ENCODE measurements around the gene PDE4D.

GRCh38 chr5:59037941-59038797 lies 855.4 kb downstream of the PDE4D start:
- TF ChIP-seq CTCF (IDR thresholded peaks at IDR 0.05) (no peak), POLR2A (IDR thresholded peaks at IDR 0.05) (no peak)
